Measurements from ENCODE around the gene STK4. TPM values are rescaled to one million over a fixed set of nuclear protein-coding genes. Genes with fewer than 3 reads are reported as not detected.

The STK4 gene
- total and polyA plus RNA-seq, 2 of the 4 experiments (the other 2 are of a cell fraction) = 10.2 to 22.2 TPM

DNA sequence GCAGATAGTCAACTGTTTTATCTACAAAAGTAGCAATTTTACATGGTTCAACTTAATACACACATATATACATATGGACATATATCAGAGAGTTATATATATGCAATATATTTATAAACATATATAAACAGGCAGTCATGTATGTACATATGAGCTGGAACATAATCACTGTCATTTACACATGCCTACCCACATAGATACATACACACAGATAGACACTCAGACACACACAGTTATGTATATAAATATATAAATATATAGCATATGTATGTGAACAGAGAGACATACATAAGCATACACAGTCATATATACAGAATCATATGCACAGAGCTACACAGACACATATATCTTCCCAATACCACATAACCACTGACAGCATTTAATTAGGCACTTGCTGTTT is 146.4 kb downstream of the STK4 start:
- no peak overlapping the region for H2BK15ac ChIP-seq (ENCODE audit: low read depth, low read length)
- intact Hi-C loops (cut with micrococcal nuclease) (loop anchor here (1.0 kb wide), 1 partner anchor 68 kb away; no protein-coding TSS in a partner anchor), in situ Hi-C loops (cut with MboI; ENCODE audit: low sequenced_read_pairs) (loop anchor here (25.0 kb wide), 1 partner anchor 175 kb away; no protein-coding TSS in a partner anchor), dilution Hi-C loops (cut with HindIII; ENCODE audit: low sequenced_read_pairs, unreplicated experiment) (no loop called here)
- H3K9me1 ChIP-seq (ENCODE audit: insufficient read depth, low read length) = no peaks in the 10 kb centered on the region
- no peak overlapping the region for H2BK5ac ChIP-seq (ENCODE audit: low read depth, low read length, poor library complexity, severe bottlenecking)
- H3K4me3 ChIP-seq (ENCODE audit: insufficient read depth, low read depth, low read length) = no peak overlapping the region
- no peaks in the 10 kb centered on the region for H3K79me1 ChIP-seq (ENCODE audit: low read depth in 1 of 2, low read length in 2 of 2)
- no peak overlapping the region for H2AK5ac ChIP-seq (ENCODE audit: low read depth, low read length)
- no peak overlapping the region for H3K27ac ChIP-seq (ENCODE audit: insufficient read depth, low read length)
- BruUV-seq (replicated peaks) = no TSS peak
- no peaks in the 10 kb centered on the region for H3K36me3 ChIP-seq (ENCODE audit: control insufficient read depth, insufficient read depth, low read length)
- H3K4me1 ChIP-seq (ENCODE audit: control insufficient read depth, insufficient read depth, low read length) = no peaks in the 10 kb centered on the region
- H3K9me3 ChIP-seq (ENCODE audit: control insufficient read depth, insufficient read depth, low read length) = no peaks in the 10 kb centered on the region
- no peak for DNase-seq
- H3K14ac ChIP-seq (replicated peaks; ENCODE audit: low read depth, low read length) = no peak overlapping the region
- H3K23ac ChIP-seq (ENCODE audit: low read depth, low read length) = no peak overlapping the region
- no peak overlapping the region for H3K9ac ChIP-seq (ENCODE audit: low read depth, low read length)
- no peak for ATAC-seq (ENCODE audit: low read depth)
- H2BK120ac ChIP-seq (ENCODE audit: low read depth, low read length) = no peak overlapping the region
- H2AFZ ChIP-seq (replicated peaks; ENCODE audit: low read length, poor library complexity) = no peak overlapping the region
- CTCF ChIA-PET = interaction anchor here (0.6 to 2.0 kb wide), 6 partner anchors 16 to 100 kb away, joined by 3 to 13 read pairs (median 4); no protein-coding TSS in a partner anchor
- no peak overlapping the region for H4K8ac ChIP-seq (ENCODE audit: low read depth in 2 of 2, low read length in 2 of 2)
- peaks cover 38% of the 10 kb centered on the region for H3K27me3 ChIP-seq (ENCODE audit: control insufficient read depth, insufficient read depth, low read length)
- no peak overlapping the region for H2AK9ac ChIP-seq (replicated peaks; ENCODE audit: low read depth, low read length, poor library complexity)
- no peak overlapping the region for H4K5ac ChIP-seq (ENCODE audit: low read depth, low read length)
- H4K91ac ChIP-seq (ENCODE audit: insufficient read depth, low read depth, low read length) = no peak overlapping the region
- TF ChIP-seq POLR2A (IDR thresholded peaks at IDR 0.05; ENCODE audit: low read depth, low read length) (no peak), RCOR1 (IDR thresholded peaks at IDR 0.05; ENCODE audit: insufficient replicate concordance, low read length) (no peak), BHLHE40 (IDR thresholded peaks at IDR 0.05; ENCODE audit: low read depth, low read length) (no peak), MXI1 (IDR thresholded peaks at IDR 0.05; ENCODE audit: borderline replicate concordance, low read depth, low read length) (no peak), MAZ (IDR thresholded peaks at IDR 0.05; ENCODE audit: borderline replicate concordance, low read depth, low read length) (no peak), MAFK (IDR thresholded peaks at IDR 0.05; ENCODE audit: low read depth, low read length) (no peak), FOS (IDR thresholded peaks at IDR 0.05; ENCODE audit: low read depth, low read length) (no peak), RAD21 (IDR thresholded peaks at IDR 0.05; ENCODE audit: low read length) (no peak), SMC3 (IDR thresholded peaks at IDR 0.05; ENCODE audit: low read depth, low read length) (no peak), NFE2L2 (IDR thresholded peaks at IDR 0.05; ENCODE audit: low read depth, low read length) (no peak), CEBPB (IDR thresholded peaks at IDR 0.05; ENCODE audit: low read depth, low read length) (no peak), CHD1 (IDR thresholded peaks at IDR 0.05; ENCODE audit: low read depth, low read length) (no peak), RFX5 (IDR thresholded peaks at IDR 0.05; ENCODE audit: low read depth, low read length) (no peak)
- TF ChIP-seq, protein P1, sequence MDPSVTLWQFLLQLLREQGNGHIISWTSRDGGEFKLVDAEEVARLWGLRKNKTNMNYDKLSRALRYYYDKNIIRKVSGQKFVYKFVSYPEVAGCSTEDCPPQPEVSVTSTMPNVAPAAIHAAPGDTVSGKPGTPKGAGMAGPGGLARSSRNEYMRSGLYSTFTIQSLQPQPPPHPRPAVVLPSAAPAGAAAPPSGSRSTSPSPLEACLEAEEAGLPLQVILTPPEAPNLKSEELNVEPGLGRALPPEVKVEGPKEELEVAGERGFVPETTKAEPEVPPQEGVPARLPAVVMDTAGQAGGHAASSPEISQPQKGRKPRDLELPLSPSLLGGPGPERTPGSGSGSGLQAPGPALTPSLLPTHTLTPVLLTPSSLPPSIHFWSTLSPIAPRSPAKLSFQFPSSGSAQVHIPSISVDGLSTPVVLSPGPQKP (IDR thresholded peaks at IDR 0.05; ENCODE audit: borderline replicate concordance, low read depth, low read length) = no peak
- TF ChIP-seq, protein P2, sequence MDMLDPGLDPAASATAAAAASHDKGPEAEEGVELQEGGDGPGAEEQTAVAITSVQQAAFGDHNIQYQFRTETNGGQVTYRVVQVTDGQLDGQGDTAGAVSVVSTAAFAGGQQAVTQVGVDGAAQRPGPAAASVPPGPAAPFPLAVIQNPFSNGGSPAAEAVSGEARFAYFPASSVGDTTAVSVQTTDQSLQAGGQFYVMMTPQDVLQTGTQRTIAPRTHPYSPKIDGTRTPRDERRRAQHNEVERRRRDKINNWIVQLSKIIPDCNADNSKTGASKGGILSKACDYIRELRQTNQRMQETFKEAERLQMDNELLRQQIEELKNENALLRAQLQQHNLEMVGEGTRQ (IDR thresholded peaks at IDR 0.05; ENCODE audit: low read depth, low read length) = no peak
- TF ChIP-seq, protein P3, sequence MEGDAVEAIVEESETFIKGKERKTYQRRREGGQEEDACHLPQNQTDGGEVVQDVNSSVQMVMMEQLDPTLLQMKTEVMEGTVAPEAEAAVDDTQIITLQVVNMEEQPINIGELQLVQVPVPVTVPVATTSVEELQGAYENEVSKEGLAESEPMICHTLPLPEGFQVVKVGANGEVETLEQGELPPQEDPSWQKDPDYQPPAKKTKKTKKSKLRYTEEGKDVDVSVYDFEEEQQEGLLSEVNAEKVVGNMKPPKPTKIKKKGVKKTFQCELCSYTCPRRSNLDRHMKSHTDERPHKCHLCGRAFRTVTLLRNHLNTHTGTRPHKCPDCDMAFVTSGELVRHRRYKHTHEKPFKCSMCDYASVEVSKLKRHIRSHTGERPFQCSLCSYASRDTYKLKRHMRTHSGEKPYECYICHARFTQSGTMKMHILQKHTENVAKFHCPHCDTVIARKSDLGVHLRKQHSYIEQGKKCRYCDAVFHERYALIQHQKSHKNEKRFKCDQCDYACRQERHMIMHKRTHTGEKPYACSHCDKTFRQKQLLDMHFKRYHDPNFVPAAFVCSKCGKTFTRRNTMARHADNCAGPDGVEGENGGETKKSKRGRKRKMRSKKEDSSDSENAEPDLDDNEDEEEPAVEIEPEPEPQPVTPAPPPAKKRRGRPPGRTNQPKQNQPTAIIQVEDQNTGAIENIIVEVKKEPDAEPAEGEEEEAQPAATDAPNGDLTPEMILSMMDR (conservative IDR thresholded peaks at IDR 0.05; ENCODE audit: low read depth, low read length) = no peak
- no peaks in the 10 kb centered on the region for H4K20me1 ChIP-seq (ENCODE audit: insufficient read depth, low read length)
- no peak overlapping the region for H2BK20ac ChIP-seq (ENCODE audit: low read depth, low read length)
- no peak overlapping the region for H3K4me2 ChIP-seq (ENCODE audit: low read depth, low read length)
- POLR2A ChIA-PET (ENCODE audit: unreplicated experiment) = no interaction called here
- H3K18ac ChIP-seq (ENCODE audit: low read depth, low read length) = no peak overlapping the region
- H3K56ac ChIP-seq (ENCODE audit: extremely low read depth, insufficient read depth, low read length) = no peak overlapping the region
- no peak overlapping the region for H3K4ac ChIP-seq (ENCODE audit: low read depth, low read length)
